ENCODE results near the gene ANTXR2.
"Not testable (repeated sequence)": the region's sequence is repeated elsewhere in the genome, so short reads cannot be mapped to it uniquely, and the experiment has no call there.

GRCh38 chr4:79999048-79999447 is 74.0 kb downstream of the ANTXR2 start:
- not testable (repeated sequence) for TF ChIP-seq CTCF, POLR2A (IDR thresholded peaks at IDR 0.05)

Data from Peyer's patch (tissue), 4 donors.